AG04450 (cell line): ENCODE results near the gene MAML3. TPM values are rescaled to one million over a fixed set of nuclear protein-coding genes. Genes with fewer than 3 reads are reported as not detected.

Experiments
- CTCF ChIA-PET: fragments of 300-600, 350-600 bp; formaldehyde crosslinking; extraction: SDS; loops from one replicate; lab custom pipeline; 2022; ENCODE audit warnings: antibody characterized with exemption, inconsistent platforms; lab: Charles Lee
- POLR2A ChIA-PET: fragments of 350-600 bp; formaldehyde crosslinking; extraction: SDS; loops from one replicate; lab custom pipeline; 2021; ENCODE audit warnings: antibody characterized with exemption, inconsistent platforms; lab: Yijun Ruan, JAX
- DNase-seq: peaks from one replicate; pipeline ENCODE4 v3.0.0-alpha.2; 2011; ENCODE audit warnings: low read depth, low spot score
- H3K27ac ChIP-seq: one replicate; pipeline ENCODE4 v1.5.1; 2012; ENCODE audit warnings: low read depth, low read length, control low read depth
- H3K27me3 ChIP-seq: one replicate; pipeline ENCODE4 v1.6.0; 2012; ENCODE audit warnings: low read length; ENCODE audit not compliant: control insufficient read depth, insufficient read depth
- H3K4me3 ChIP-seq: 2 replicates; pipeline ENCODE4 v1.5.1; 2011; ENCODE audit warnings: mild to moderate bottlenecking, low read depth, low read length, control low read depth
- H3K9me3 ChIP-seq: 2 replicates; pipeline ENCODE4 v1.5.1; 2012; ENCODE audit warnings: low read length; ENCODE audit not compliant: control insufficient read depth, insufficient read depth
- polyA plus RNA-seq: library from polyadenylated mRNA; depleted of rRNA; stranded (reverse); fragments of >200 nt; gene quantifications from 2 replicates; pipeline ENCODE4 v1.2.3, GENCODE V29; 2011
- TF ChIP-seq, protein P1 (sequence below): IDR thresholded peaks from 2 replicates; pipeline ENCODE4 v1.5.1; 2011; ENCODE audit warnings: low read depth, low read length, control low read depth, inconsistent platforms

MAML3 gene
- polyA plus RNA-seq, 1 experiment = 4.1 TPM

- H3K9me3 ChIP-seq = no peaks in the 10 kb centered on the region; the same call in 1 of the 2 replicates
- no peak for DNase-seq
- no peak overlapping the region for H3K27ac ChIP-seq
- CTCF ChIA-PET = no interaction called here
- TF ChIP-seq, protein P1, sequence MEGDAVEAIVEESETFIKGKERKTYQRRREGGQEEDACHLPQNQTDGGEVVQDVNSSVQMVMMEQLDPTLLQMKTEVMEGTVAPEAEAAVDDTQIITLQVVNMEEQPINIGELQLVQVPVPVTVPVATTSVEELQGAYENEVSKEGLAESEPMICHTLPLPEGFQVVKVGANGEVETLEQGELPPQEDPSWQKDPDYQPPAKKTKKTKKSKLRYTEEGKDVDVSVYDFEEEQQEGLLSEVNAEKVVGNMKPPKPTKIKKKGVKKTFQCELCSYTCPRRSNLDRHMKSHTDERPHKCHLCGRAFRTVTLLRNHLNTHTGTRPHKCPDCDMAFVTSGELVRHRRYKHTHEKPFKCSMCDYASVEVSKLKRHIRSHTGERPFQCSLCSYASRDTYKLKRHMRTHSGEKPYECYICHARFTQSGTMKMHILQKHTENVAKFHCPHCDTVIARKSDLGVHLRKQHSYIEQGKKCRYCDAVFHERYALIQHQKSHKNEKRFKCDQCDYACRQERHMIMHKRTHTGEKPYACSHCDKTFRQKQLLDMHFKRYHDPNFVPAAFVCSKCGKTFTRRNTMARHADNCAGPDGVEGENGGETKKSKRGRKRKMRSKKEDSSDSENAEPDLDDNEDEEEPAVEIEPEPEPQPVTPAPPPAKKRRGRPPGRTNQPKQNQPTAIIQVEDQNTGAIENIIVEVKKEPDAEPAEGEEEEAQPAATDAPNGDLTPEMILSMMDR = no peak
- H3K4me3 ChIP-seq = no peak overlapping the region
- POLR2A ChIA-PET = no interaction called here
- H3K27me3 ChIP-seq = no peaks in the 10 kb centered on the region
These were observed 20.4 kb downstream of the MAML3 start for GRCh38 chr4:140133576-140133975.

DNA sequence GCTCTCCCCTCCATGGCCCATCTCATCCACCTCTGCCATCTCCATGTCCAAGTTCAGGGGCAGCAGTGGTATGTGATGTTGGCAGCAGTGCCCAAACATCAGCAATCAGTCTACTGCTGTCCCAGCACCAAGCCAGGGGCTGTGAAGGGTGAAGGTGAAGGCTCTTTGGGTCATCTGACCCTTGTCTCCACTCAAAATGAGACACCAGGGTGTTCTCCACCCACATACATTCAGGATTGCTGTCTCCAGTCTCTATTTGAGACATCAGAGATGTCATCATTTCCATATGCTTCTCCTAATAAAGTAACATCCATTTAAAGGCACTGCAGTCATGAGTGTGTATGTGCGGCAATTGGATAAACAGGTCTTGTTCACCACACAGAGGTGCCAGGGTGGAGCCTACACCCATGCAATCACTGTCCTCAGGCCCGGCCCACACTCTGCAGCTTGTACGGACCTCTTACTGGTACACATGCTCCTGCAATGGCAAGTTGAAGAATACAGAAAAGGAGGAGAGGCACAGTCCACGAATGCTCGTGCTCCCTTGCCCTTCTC, 22.2 kb downstream of the MAML3 start:
- ChIA-PET POLR2A (no interaction called here), CTCF (interaction anchor here (0.6 kb wide), 1 partner anchor 77 kb away, joined by 3 read pairs; no protein-coding TSS in a partner anchor)
- Histone ChIP-seq H3K4me3 (no peak overlapping the region), H3K9me3 (no peaks in the 10 kb centered on the region), H3K27me3 (no peaks in the 10 kb centered on the region), H3K27ac (no peak overlapping the region)
- no peak for DNase-seq
- TF ChIP-seq, protein P1 = no peak

- TF ChIP-seq, protein P1 = no peak
- POLR2A ChIA-PET = no interaction called here
- CTCF ChIA-PET = no interaction called here
- Histone ChIP-seq H3K27me3 (no peaks in the 10 kb centered on the region), H3K27ac (no peak overlapping the region), H3K4me3 (no peak overlapping the region), H3K9me3 (no peaks in the 10 kb centered on the region)
- no peak for DNase-seq
These were observed 23.3 kb downstream of the MAML3 start for GRCh38 chr4:140130677-140131076.

DNA sequence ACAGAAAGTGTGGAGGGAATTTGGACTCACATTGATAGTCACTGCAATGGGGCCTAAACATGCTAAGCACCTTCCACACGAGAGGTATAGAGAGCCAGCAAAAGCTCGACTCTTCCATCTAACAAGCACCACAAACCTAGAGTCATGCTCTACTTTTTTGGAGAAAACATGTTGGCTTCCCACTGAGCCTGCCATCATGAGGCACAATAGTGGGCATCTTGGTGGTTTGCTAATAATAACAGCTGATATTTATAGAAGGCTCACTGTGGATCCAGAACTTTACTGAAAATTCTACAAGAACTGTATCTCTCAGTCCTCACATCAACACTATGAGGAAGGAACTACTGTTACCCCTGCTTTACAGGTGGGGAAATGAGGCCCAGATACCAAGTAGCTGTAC, 26.6 kb downstream of the MAML3 start:
- no peak overlapping the region for H3K27ac ChIP-seq
- no peaks in the 10 kb centered on the region for H3K27me3 ChIP-seq
- H3K4me3 ChIP-seq = no peak overlapping the region
- ChIA-PET CTCF (no interaction called here), POLR2A (no interaction called here)
- H3K9me3 ChIP-seq = no peaks in the 10 kb centered on the region
- TF ChIP-seq, protein P1 = no peak
- DNase-seq = no peak

- Histone ChIP-seq H3K27me3 (no peaks in the 10 kb centered on the region), H3K4me3 (no peak overlapping the region), H3K27ac (no peak overlapping the region), H3K9me3 (no peaks in the 10 kb centered on the region)
- ChIA-PET CTCF (no interaction called here), POLR2A (no interaction called here)
- no peak for DNase-seq
- TF ChIP-seq, protein P1 = no peak
These were observed 27.7 kb downstream of the MAML3 start for GRCh38 chr4:140126261-140126660.
